Retinal pigment epithelial cell (primary cell): Measurements from ENCODE around the gene F12.

Experiments used
- DNase-seq: peaks from one replicate; pipeline ENCODE4 v3.0.0-alpha.2; 2010; ENCODE audit warnings: low read depth
- H3K4me3 ChIP-seq: 2 replicates; pipeline ENCODE4 v1.5.1; 2011; ENCODE audit warnings: mild to moderate bottlenecking, low read length, control low read depth, moderate library complexity
- TF ChIP-seq, protein P1 (sequence below): conservative IDR thresholded peaks from 2 replicates; pipeline ENCODE4 v1.5.1; 2011; ENCODE audit warnings: low read depth, low read length, control low read depth, inconsistent platforms

Gene F12

DNA sequence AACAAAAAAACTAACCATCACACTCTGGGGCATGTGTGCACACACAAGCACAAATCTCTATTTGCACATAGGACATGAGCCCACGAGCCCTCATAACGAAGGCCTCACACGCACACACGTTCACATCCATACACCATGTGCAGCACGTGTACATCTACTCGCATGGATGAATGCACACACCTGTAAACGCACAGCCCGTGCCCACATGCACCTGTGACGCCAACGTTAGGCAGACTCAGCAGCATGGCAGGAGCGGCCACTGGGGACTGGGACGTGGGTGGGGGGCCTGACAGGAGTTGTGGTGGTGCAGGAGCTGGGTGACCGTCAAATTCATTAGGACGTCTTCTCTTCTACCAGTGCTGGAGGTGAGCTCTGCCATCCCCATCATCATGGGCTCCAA, 22.0 kb downstream of the F12 start:
- DNase-seq = no peak
- no peak overlapping the region for H3K4me3 ChIP-seq
- TF ChIP-seq, protein P1, sequence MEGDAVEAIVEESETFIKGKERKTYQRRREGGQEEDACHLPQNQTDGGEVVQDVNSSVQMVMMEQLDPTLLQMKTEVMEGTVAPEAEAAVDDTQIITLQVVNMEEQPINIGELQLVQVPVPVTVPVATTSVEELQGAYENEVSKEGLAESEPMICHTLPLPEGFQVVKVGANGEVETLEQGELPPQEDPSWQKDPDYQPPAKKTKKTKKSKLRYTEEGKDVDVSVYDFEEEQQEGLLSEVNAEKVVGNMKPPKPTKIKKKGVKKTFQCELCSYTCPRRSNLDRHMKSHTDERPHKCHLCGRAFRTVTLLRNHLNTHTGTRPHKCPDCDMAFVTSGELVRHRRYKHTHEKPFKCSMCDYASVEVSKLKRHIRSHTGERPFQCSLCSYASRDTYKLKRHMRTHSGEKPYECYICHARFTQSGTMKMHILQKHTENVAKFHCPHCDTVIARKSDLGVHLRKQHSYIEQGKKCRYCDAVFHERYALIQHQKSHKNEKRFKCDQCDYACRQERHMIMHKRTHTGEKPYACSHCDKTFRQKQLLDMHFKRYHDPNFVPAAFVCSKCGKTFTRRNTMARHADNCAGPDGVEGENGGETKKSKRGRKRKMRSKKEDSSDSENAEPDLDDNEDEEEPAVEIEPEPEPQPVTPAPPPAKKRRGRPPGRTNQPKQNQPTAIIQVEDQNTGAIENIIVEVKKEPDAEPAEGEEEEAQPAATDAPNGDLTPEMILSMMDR = no peak

DNA sequence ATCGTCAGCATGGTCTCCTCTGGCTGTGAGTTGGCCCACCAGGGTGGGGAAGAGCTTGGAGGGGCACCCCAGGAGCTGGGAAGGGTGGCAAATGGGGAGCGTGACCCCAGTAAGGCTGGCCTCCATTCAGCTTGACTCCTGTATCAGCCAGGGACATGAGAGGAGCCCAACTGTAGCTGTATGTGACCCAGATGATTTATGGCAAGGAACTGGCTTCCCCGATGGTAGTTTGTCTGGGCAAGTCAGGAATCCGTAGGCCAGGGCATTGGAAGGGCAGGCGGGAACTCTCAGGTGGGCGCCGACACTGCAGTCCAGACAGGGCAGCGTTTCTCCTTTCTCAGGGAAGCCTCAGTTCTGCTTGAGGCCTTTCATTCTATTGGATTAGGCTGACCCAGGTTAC, 22.8 kb downstream of the F12 start:
- TF ChIP-seq, protein P1 = no peak
- DNase-seq = no peak
- no peak overlapping the region for H3K4me3 ChIP-seq

DNA sequence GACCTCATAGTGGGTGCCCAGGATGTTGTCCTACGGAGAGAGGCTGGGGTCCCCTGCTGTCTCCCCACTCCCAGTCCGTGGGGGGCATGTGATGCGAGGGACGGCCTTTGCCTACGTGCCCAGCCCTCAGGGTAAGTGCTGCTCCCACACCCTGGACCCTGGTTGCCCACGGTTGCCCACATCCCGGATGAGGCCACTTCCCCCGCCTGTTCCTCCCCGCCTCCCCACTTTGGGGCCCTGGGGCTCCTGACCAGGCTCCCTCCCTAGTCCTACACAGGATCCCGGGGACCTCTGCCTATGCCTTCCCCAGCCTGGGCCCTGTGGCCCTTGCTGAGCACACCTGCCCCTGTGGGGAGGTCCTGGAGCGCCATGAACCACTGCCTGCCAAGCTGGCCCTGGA, 23.6 kb downstream of the F12 start:
- TF ChIP-seq, protein P1 = no peak
- DNase-seq = no peak
- no peak overlapping the region for H3K4me3 ChIP-seq

DNA sequence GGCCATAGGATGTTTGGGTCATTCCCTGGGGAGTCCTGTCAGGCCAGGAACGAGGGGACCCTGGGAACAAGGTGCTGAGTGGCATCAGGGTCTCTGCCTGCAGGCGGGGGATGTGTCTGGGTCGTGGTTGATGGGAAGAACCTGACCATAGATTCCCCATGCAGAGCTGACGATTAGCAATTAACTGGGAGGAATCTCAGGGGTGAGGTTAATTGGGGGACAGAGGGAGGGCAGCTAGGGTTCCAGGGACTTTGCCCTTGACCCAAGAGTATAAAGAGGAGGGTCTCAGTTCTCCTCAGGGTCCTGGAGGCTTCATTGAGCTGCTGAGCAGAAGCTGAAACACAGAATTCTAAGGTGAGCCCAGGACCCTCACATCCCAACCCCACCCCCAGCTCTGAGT, 25.2 kb downstream of the F12 start, which contains the start of gene SLC34A1:
SLC34A1 (plus strand) TSS at position 301 of the 400 bp plus-strand sequence. CDS start 1,308 bp downstream, outside the sequence.
- H3K4me3 ChIP-seq = no peak within 1 kb of the TSS
- TF ChIP-seq, protein P1 = no peak
- no peak for DNase-seq

DNA sequence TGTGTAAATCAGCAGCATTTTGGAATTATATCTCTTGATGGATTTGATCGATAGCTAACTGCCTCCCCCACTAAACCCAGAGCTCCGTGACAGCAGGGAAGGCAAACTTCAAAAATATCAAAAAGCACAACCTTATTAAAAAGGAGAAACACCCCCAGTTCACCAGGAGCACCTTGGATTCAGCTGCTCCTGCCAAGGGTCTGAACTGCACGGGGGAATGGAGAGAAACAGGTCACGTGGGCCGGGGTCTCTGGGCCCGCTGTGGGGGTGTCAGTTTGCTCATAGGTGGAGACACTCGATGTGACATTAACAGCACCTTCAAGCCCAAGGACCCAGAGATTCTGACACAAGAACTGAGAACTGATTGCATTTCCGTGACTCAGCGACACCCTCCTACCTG, 26.2 kb downstream of the F12 start:
- TF ChIP-seq, protein P1 = no peak
- DNase-seq = no peak

DNA sequence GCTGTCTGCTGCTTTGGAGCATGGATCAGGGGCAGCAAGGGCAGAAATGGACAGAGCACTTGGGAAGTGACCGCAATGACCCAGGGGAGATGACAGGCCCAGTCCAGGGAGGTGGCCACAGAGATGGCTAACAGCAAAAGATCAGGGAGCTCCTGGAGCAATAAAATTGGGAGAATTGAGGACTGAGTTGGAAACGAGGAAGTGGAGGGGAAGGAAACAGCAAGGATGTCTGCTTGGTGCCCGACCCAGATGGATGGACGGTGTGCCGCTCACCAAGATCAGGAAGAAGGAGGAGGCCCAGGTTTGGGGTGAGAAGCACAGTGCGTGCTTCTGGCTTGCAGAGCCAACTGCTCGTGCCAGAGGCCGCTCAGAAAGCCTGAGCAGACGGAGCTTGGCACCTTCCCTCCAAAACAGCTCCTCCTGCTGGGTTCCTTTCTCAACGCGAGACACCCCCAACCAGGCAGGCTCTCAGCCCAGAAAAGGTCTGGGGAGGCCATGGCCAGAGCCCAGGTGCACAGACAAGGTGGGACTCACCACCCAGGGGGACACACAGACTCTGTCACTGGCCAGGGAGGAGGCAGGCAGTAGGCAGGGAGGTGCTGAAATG, 26.8 kb downstream of the F12 start:
- TF ChIP-seq, protein P1 = peak; percentile 56
- no peak for DNase-seq

More for the DNA sequence above, 26.2 kb downstream of the F12 start:
- H3K4me3 ChIP-seq = no peak overlapping the region

DNA sequence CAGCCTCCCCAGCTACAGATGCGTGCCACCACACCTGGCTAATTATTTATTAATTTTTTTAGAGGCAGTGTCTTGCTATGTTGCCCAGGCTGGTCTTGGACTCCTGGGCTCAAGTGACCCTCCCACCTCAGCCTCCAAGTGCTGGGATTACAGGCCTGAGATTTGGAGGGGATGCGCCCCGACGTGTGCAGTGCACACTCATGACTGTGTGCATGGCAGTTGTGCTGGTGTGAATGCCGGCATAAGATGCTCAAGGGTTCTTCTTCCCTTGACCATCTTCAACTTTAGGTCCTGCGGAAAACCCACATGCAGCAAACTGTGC, 28.6 kb downstream of the F12 start:
- TF ChIP-seq, protein P1 = no peak
- no peak overlapping the region for H3K4me3 ChIP-seq

More for the DNA sequence above, 26.8 kb downstream of the F12 start:
- no peak overlapping the region for H3K4me3 ChIP-seq

More for the DNA sequence above, 28.6 kb downstream of the F12 start:
- no peak for DNase-seq
